GM23338 (cell line): ENCODE measurements around the gene CD44. TPM values are rescaled to one million over a fixed set of nuclear protein-coding genes. Genes with fewer than 3 reads are reported as not detected.

Experiments
- ATAC-seq: fragments of 200-7000 bp; cut with Tn5 transposase; 3 replicates; pipeline ENCODE4 v1.9.1; 2020
- DNase-seq: peaks from one replicate; pipeline ENCODE4 v3.0.0-alpha.2; 2015; ENCODE audit warnings: low spot score
- H2AFZ ChIP-seq: fragments of 200-600 bp; sonication (generic); 2 replicates; pipeline ENCODE4 v1.8.0; 2016; ENCODE audit warnings: antibody characterized with exemption, mild to moderate bottlenecking, moderate library complexity
- H3F3A ChIP-seq: fragments of 200-600 bp; sonication (generic); replicated peaks from 2 replicates; pipeline ENCODE4 v1.8.0; 2017; ENCODE audit warnings: antibody characterized with exemption, mixed run types, low read depth
- H3K27ac ChIP-seq: fragments of 200-600 bp; sonication (generic); 2 replicates; pipeline ENCODE4 v1.6.1; 2016; ENCODE audit warnings: low read depth
- H3K27me3 ChIP-seq: fragments of 200-600 bp; sonication (generic); 2 replicates; pipeline ENCODE4 v1.8.0; 2016; ENCODE audit warnings: mild to moderate bottlenecking, mixed run types, moderate library complexity; ENCODE audit not compliant: insufficient read depth
- H3K36me3 ChIP-seq: fragments of 200-600 bp; sonication (generic); 2 replicates; pipeline ENCODE4 v1.8.0; 2016; ENCODE audit warnings: mild to moderate bottlenecking; ENCODE audit not compliant: insufficient read depth
- H3K4me1 ChIP-seq: fragments of 200-600 bp; sonication (generic); 2 replicates; pipeline ENCODE4 v1.8.0; 2016; ENCODE audit warnings: mild to moderate bottlenecking, moderate library complexity; ENCODE audit not compliant: insufficient read depth
- H3K4me2 ChIP-seq: fragments of 200-600 bp; sonication (generic); 2 replicates; pipeline ENCODE4 v1.7.1; 2017; ENCODE audit warnings: mixed run types
- H3K4me3 ChIP-seq: fragments of 200-600 bp; sonication (generic); 2 replicates; pipeline ENCODE4 v1.6.1; 2016; ENCODE audit warnings: mixed run types
- H3K79me2 ChIP-seq: fragments of 200-600 bp; sonication (generic); replicated peaks from 2 replicates; pipeline ENCODE4 v1.8.0; 2017; ENCODE audit warnings: mild to moderate bottlenecking; ENCODE audit not compliant: insufficient read depth
- H3K9me2 ChIP-seq: fragments of 200-600 bp; sonication (generic); 2 replicates; pipeline ENCODE4 v1.8.0; 2017; ENCODE audit not compliant: insufficient read depth
- H4K20me1 ChIP-seq: fragments of 200-600 bp; sonication (generic); replicated peaks from 2 replicates; pipeline ENCODE4 v1.8.0; 2017; ENCODE audit warnings: mild to moderate bottlenecking; ENCODE audit not compliant: insufficient read depth
- H3K27ac Mint-ChIP-seq: 2 replicates; pipeline ENCODE4 v1.8.0; 2020; ENCODE audit warnings: inconsistent platforms, mild to moderate bottlenecking, moderate library complexity, mixed read lengths
- H3K27me3 Mint-ChIP-seq: 3 replicates; pipeline ENCODE4 v1.8.0; 2022; ENCODE audit warnings: low read depth, mild to moderate bottlenecking, moderate library complexity, mixed read lengths, inconsistent platforms; ENCODE audit not compliant: insufficient read depth, poor library complexity
- H3K36me3 Mint-ChIP-seq: 3 replicates; pipeline ENCODE4 v1.8.0; 2021; ENCODE audit warnings: low read depth, mild to moderate bottlenecking, inconsistent platforms, moderate library complexity, mixed read lengths
- H3K4me1 Mint-ChIP-seq: 3 replicates; pipeline ENCODE4 v1.8.0; 2020; ENCODE audit warnings: mild to moderate bottlenecking, inconsistent platforms, mixed read lengths
- H3K4me3 Mint-ChIP-seq: 3 replicates; pipeline ENCODE4 v1.8.0; 2021; ENCODE audit warnings: moderate library complexity, mild to moderate bottlenecking, inconsistent platforms, mixed read lengths
- H3K9me3 Mint-ChIP-seq: 3 replicates; pipeline ENCODE4 v1.8.0; 2020; ENCODE audit warnings: moderate library complexity, mild to moderate bottlenecking, inconsistent platforms, mixed read lengths
- CREB1 ChIP-seq: fragments of 250-450 bp; sonication (Bioruptor Pico); IDR thresholded peaks from 2 replicates; pipeline ENCODE4 v1.5.0; 2020; ENCODE audit warnings: low read depth, mild to moderate bottlenecking, moderate library complexity
- EZH2 ChIP-seq: fragments of 200-600 bp; sonication (generic); IDR thresholded peaks from one replicate; pipeline ENCODE4 v1.8.0; 2017; ENCODE audit warnings: antibody characterized with exemption, mild to moderate bottlenecking, low read depth; ENCODE audit not compliant: unreplicated experiment
- EZH2phosphoT487 ChIP-seq: fragments of 200-600 bp; sonication (generic); IDR thresholded peaks from one replicate; pipeline ENCODE4 v1.8.1; 2018; ENCODE audit warnings: antibody characterized with exemption; ENCODE audit not compliant: unreplicated experiment
- JUNB ChIP-seq: IDR thresholded peaks from one replicate; pipeline ENCODE4 v1.6.1; 2016; ENCODE audit warnings: antibody characterized with exemption; ENCODE audit not compliant: unreplicated experiment
- NANOG ChIP-seq: IDR thresholded peaks from 2 replicates; pipeline ENCODE4 v1.6.1; 2016; ENCODE audit warnings: antibody characterized with exemption, borderline replicate concordance
- POLR2AphosphoS5 ChIP-seq: IDR thresholded peaks from 2 replicates; pipeline ENCODE4 v1.6.1; 2016; ENCODE audit warnings: antibody characterized with exemption, low read depth
- STAT1 ChIP-seq: IDR thresholded peaks from one replicate; pipeline ENCODE4 v1.6.1; 2016; ENCODE audit warnings: antibody characterized with exemption; ENCODE audit not compliant: unreplicated experiment
- ZNF114 ChIP-seq: fragments of 250-450 bp; sonication (Bioruptor Pico); IDR thresholded peaks from 2 replicates; pipeline ENCODE4 v1.5.0; 2020; ENCODE audit warnings: mild to moderate bottlenecking, moderate library complexity
- ZNF331 ChIP-seq: fragments of 250-450 bp; sonication (Bioruptor Pico); IDR thresholded peaks from 2 replicates; pipeline ENCODE4 v1.5.0; 2020; ENCODE audit warnings: low read depth, mild to moderate bottlenecking, moderate library complexity
- polyA plus RNA-seq: library from polyadenylated mRNA; unstranded; fragments of >200 nt; fragmentation: Nextera tagmentation; extraction: Ambion mirVana; gene quantifications from 2 replicates; pipeline ENCODE4 v1.2.1, GENCODE V29; 2016
- total RNA-seq: library from RNA; depleted of rRNA; stranded (reverse); fragments of >200 nt; shearing (Covaris generic); gene quantifications from 2 replicates; pipeline ENCODE4 v1.2.3, GENCODE V29; 2014
- TF ChIP-seq, protein P1 (sequence below), 2 experiments: fragments of 200-600 bp in 1 of 2; sonication (generic) in 1 of 2; conservative IDR thresholded peaks; 2 replicates each; pipeline versions ENCODE4 v1.5.1 to v1.6.1; 2016 to 2017; ENCODE audit warnings: antibody characterized with exemption in 2 of 2, low read depth in 2 of 2, mild to moderate bottlenecking in 2 of 2, moderate library complexity in 1 of 2
- TF ChIP-seq, protein P2 (sequence below): IDR thresholded peaks from one replicate; pipeline ENCODE4 v1.6.1; 2018; ENCODE audit warnings: antibody characterized with exemption; ENCODE audit not compliant: unreplicated experiment

Gene CD44
- total and polyA plus RNA-seq, 2 experiments from 2014 or later: 4.0 to 10.1 TPM

DNA sequence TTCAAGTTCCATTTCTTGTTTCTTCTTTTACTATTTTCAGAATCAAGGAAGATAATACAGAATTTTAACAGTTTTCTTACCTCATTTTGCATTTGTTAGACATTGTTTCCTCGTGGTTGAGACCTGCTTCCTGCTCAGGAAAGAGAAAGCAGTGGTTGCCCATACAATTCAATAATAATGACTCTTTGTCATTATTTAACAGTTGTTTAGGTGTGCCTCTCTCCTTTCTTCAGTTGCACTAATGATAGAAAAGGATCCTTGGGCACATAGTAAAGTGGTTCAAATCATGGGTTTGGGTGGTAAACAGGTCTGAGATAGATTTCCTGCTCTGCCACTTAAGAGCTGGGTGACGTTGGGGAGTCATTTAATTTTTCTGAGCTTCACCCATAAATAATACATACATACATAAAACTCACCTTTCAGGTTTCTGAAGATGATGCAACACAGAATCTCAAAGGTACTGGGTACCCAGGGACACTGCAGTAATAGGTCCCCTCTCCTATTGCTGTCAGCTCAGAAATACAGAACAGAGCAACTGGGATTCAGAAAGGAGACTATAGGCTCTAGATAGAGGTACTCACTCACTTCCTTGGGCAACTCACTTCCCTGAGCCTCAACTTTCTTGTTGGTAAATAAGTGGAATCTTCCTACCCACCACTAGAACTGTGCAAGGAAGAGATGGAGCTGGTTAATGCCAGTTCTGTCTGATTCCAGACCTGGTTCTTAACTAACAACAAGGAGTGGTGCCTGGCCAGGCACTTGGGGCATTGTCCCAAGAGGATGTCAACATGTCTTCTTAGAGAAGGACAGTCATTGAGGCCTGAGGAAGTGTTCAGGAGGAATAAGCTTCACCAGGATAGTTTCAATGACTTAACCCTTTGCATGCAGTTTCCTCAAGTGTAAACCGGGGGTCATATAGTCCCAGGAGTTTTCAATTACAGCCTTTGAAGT, 34.9 kb downstream of the CD44 start:
- Histone ChIP-seq H3K4me3 (no peak overlapping the region), H3K4me1 (peaks cover 31% of the 10 kb centered on the region), H3K79me2 (no peaks in the 10 kb centered on the region), H4K20me1 (no peaks in the 10 kb centered on the region), H3K27ac (peak overlapping the region; percentile 24; the same call in 1 of the 2 replicates), H3K9me2 (peaks cover 7% of the 10 kb centered on the region; the same call in 1 of the 2 replicates), H3K4me2 (peak overlapping the region; percentile 49; the same call in 1 of the 2 replicates), H3K27me3 (no peaks in the 10 kb centered on the region), H3F3A (no peaks in the 10 kb centered on the region), H2AFZ (peak overlapping the region; percentile 56), H3K36me3 (no peaks in the 10 kb centered on the region)
- Mint-ChIP-seq H3K4me3 (no peak overlapping the region), H3K4me1 (peaks cover 30% of the 10 kb centered on the region), H3K27me3 (peaks cover 2% of the 10 kb centered on the region), H3K36me3 (no peaks in the 10 kb centered on the region), H3K27ac (peak overlapping the region; percentile 12; the same call in 1 of the 2 replicates), H3K9me3 (no peaks in the 10 kb centered on the region)
- ATAC-seq: no peak
- DNase-seq: no peak
- no peak for TF ChIP-seq EZH2
- TF ChIP-seq EZH2phosphoT487: no peak
- TF ChIP-seq JUNB: no peak
- TF ChIP-seq, protein P1, sequence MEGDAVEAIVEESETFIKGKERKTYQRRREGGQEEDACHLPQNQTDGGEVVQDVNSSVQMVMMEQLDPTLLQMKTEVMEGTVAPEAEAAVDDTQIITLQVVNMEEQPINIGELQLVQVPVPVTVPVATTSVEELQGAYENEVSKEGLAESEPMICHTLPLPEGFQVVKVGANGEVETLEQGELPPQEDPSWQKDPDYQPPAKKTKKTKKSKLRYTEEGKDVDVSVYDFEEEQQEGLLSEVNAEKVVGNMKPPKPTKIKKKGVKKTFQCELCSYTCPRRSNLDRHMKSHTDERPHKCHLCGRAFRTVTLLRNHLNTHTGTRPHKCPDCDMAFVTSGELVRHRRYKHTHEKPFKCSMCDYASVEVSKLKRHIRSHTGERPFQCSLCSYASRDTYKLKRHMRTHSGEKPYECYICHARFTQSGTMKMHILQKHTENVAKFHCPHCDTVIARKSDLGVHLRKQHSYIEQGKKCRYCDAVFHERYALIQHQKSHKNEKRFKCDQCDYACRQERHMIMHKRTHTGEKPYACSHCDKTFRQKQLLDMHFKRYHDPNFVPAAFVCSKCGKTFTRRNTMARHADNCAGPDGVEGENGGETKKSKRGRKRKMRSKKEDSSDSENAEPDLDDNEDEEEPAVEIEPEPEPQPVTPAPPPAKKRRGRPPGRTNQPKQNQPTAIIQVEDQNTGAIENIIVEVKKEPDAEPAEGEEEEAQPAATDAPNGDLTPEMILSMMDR (conservative IDR thresholded peaks at IDR 0.05; ENCODE audit: low read depth in 2 of 2): no peak

DNA sequence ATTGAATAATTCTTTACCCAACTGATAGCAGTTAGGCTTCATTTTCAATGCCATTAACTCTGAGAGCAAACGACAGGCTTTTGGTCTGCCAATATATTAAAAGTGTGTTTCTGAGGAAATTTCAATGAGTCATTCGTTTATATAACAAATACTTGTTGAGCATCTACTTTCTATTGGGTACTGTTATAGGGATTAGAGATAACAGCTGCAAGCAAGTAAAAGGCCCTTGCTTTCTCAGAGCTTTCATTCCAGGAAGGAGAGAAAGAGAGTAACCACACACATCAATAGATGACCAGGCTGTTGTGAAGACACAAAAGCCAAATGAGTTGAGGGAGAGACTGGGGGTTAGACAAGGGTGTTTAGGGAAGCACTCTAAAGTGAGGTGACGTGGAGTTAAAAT, 35.7 kb downstream of the CD44 start:
- Mint-ChIP-seq H3K27me3 (peaks cover 2% of the 10 kb centered on the region), H3K9me3 (no peaks in the 10 kb centered on the region), H3K27ac (no peak overlapping the region), H3K36me3 (no peaks in the 10 kb centered on the region), H3K4me3 (no peak overlapping the region), H3K4me1 (peaks cover 37% of the 10 kb centered on the region)
- Histone ChIP-seq H4K20me1 (no peaks in the 10 kb centered on the region), H3K27me3 (no peaks in the 10 kb centered on the region), H3K27ac (no peak overlapping the region), H3K4me1 (peaks cover 31% of the 10 kb centered on the region), H3K79me2 (no peaks in the 10 kb centered on the region), H3K36me3 (no peaks in the 10 kb centered on the region), H2AFZ (no peak overlapping the region), H3K9me2 (peaks cover 7% of the 10 kb centered on the region; the same call in 1 of the 2 replicates), H3K4me2 (0 out of 2 replicates have a peak overlapping the region, but pooled peaks have one; percentile 49), H3K4me3 (no peak overlapping the region), H3F3A (no peaks in the 10 kb centered on the region)
- DNase-seq (no peak), ATAC-seq (no peak)
- TF ChIP-seq EZH2phosphoT487 (no peak), ZNF331 (no peak), STAT1 (no peak), NANOG (no peak), CREB1 (no peak), POLR2AphosphoS5 (no peak), JUNB (no peak), ZNF114 (CRISPR knock-in tag) (no peak)
- TF ChIP-seq, protein P1 (conservative IDR thresholded peaks at IDR 0.05; ENCODE audit: low read depth in 2 of 2): no peak
- TF ChIP-seq, protein P2, sequence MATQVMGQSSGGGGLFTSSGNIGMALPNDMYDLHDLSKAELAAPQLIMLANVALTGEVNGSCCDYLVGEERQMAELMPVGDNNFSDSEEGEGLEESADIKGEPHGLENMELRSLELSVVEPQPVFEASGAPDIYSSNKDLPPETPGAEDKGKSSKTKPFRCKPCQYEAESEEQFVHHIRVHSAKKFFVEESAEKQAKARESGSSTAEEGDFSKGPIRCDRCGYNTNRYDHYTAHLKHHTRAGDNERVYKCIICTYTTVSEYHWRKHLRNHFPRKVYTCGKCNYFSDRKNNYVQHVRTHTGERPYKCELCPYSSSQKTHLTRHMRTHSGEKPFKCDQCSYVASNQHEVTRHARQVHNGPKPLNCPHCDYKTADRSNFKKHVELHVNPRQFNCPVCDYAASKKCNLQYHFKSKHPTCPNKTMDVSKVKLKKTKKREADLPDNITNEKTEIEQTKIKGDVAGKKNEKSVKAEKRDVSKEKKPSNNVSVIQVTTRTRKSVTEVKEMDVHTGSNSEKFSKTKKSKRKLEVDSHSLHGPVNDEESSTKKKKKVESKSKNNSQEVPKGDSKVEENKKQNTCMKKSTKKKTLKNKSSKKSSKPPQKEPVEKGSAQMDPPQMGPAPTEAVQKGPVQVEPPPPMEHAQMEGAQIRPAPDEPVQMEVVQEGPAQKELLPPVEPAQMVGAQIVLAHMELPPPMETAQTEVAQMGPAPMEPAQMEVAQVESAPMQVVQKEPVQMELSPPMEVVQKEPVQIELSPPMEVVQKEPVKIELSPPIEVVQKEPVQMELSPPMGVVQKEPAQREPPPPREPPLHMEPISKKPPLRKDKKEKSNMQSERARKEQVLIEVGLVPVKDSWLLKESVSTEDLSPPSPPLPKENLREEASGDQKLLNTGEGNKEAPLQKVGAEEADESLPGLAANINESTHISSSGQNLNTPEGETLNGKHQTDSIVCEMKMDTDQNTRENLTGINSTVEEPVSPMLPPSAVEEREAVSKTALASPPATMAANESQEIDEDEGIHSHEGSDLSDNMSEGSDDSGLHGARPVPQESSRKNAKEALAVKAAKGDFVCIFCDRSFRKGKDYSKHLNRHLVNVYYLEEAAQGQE: no peak
